ENCODE results near the gene ALKBH5. TPM values are rescaled to one million over a fixed set of nuclear protein-coding genes. Genes with fewer than 3 reads are reported as not detected.

Gene ALKBH5
- total RNA-seq = 100 to 1,000 TPM; 161 to 255 TPM

- Mint-ChIP-seq H3K4me1 (peaks cover 34% of the 10 kb centered on the region), H3K4me3 (peak within 1 kb of the TSS; percentile 91), H3K36me3 (ENCODE audit: low read depth) (peaks cover 65% of the 10 kb centered on the region), H3K27ac (peak within 1 kb of the TSS; percentile 96), H3K27me3 (no peaks in the 10 kb centered on the region), H3K9me3 (no peaks in the 10 kb centered on the region)
- ATAC-seq (replicated peaks) = peak; percentile 78
These were observed at the start of gene ALKBH5 for GRCh38 chr17:18183334-18184142. Gene ALKBH5, plus strand, starts transcription at chr17:18183828. Its CDS starts 416 bp downstream, at chr17:18184244.

GRCh38 chr17:18136357-18136756, 47.3 kb upstream of the ALKBH5 start:
- no peaks in the 10 kb centered on the region for H3K4me1 Mint-ChIP-seq
- H3K36me3 Mint-ChIP-seq (ENCODE audit: low read depth) = no peaks in the 10 kb centered on the region
- no peak for ATAC-seq (replicated peaks)
- no peak overlapping the region for H3K4me3 Mint-ChIP-seq
- no peaks in the 10 kb centered on the region for H3K9me3 Mint-ChIP-seq
- no peaks in the 10 kb centered on the region for H3K27me3 Mint-ChIP-seq
- no peak overlapping the region for H3K27ac Mint-ChIP-seq

DNA sequence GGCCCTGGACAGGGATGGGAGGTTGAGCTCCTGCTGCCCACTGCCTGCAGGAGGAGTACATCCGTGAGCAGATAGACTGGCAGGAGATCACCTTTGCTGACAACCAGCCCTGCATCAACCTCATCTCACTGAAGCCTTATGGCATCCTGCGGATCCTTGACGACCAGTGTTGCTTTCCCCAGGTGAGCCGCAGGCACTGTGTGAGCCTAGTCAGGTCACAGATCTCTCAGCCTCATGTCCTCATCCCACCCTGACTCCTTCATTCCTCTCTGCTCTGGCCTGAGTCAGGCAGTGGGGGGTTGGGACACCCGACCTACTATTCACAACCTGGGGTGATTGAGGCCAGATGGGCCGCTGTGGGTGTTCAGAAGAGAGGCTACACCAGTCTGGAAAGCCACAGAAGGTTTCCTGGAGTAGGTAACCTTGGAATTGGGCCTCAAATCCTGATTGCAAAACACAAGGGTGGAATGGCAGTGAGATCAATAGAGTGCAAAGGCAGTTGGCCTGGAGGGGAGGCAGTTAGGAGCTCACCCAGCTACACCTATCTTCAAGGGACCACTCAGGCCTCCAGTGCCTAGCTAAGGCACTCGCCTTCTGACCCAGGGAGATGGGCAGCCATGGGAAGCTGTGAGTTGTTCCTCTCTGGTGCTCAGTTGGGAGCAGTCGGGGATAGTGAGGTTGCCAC, 45.4 kb upstream of the ALKBH5 start:
- no peaks in the 10 kb centered on the region for H3K36me3 Mint-ChIP-seq (ENCODE audit: low read depth)
- no peak overlapping the region for H3K4me3 Mint-ChIP-seq
- ATAC-seq (replicated peaks) = no peak
- H3K9me3 Mint-ChIP-seq = no peaks in the 10 kb centered on the region
- no peaks in the 10 kb centered on the region for H3K27me3 Mint-ChIP-seq
- no peaks in the 10 kb centered on the region for H3K4me1 Mint-ChIP-seq
- H3K27ac Mint-ChIP-seq = no peak overlapping the region

DNA sequence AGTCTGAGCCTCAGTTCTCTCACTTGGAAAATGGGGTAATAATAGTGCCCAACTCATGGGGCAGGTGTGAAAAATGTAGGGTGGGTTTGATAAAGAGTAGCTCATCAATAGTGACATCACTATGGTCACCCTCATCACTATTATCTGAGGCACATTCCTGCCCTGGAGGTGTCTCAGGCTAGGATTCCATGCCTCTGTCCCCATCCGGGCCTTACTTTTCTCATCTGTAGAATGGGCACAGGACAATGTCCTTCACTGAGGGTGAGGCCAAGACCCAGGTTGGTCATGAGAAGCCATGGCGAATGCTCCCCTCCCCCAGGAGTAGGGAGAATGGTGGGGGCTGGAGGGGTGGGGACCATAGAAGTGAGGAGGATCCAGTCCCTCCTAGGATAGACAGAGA, 44.5 kb upstream of the ALKBH5 start:
- H3K27ac Mint-ChIP-seq = no peak overlapping the region
- no peaks in the 10 kb centered on the region for H3K27me3 Mint-ChIP-seq
- H3K4me3 Mint-ChIP-seq = no peak overlapping the region
- no peaks in the 10 kb centered on the region for H3K9me3 Mint-ChIP-seq
- no peak for ATAC-seq (replicated peaks)
- H3K36me3 Mint-ChIP-seq (ENCODE audit: low read depth) = no peaks in the 10 kb centered on the region
- no peaks in the 10 kb centered on the region for H3K4me1 Mint-ChIP-seq

GRCh38 chr17:18139498-18139897, 44.1 kb upstream of the ALKBH5 start:
- no peaks in the 10 kb centered on the region for H3K4me1 Mint-ChIP-seq
- no peaks in the 10 kb centered on the region for H3K36me3 Mint-ChIP-seq (ENCODE audit: low read depth)
- no peak overlapping the region for H3K27ac Mint-ChIP-seq
- H3K27me3 Mint-ChIP-seq = no peaks in the 10 kb centered on the region
- no peak overlapping the region for H3K4me3 Mint-ChIP-seq
- no peaks in the 10 kb centered on the region for H3K9me3 Mint-ChIP-seq
- no peak for ATAC-seq (replicated peaks)

DNA sequence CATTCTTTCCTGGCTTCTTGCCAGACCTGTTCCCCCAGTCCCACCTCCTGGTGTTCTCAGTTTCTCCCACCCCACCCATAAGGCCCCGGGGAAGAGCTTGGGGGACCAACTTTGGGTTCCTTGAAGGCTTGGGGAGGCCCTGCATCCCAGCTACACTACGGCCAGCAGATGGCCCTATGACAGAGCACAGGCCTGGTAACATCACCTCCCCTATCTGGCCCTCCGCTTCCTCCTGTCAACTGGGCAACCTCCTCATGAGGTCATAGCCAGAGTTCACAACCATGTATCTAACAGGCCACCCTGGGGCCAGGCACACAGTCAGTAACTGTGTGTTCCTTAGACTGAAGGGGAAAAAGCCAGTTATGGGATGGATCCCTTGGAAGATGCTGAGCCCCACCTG, 43.7 kb upstream of the ALKBH5 start:
- H3K4me3 Mint-ChIP-seq = no peak overlapping the region

GRCh38 chr17:18140648-18141047, 43.0 kb upstream of the ALKBH5 start:
- Mint-ChIP-seq H3K4me3 (no peak overlapping the region), H3K9me3 (no peaks in the 10 kb centered on the region), H3K27me3 (no peaks in the 10 kb centered on the region), H3K27ac (no peak overlapping the region), H3K4me1 (no peaks in the 10 kb centered on the region), H3K36me3 (ENCODE audit: low read depth) (no peaks in the 10 kb centered on the region)
- ATAC-seq (replicated peaks) = no peak

More for the DNA sequence above, 43.7 kb upstream of the ALKBH5 start:
- Mint-ChIP-seq H3K27ac (no peak overlapping the region), H3K4me1 (no peaks in the 10 kb centered on the region), H3K36me3 (ENCODE audit: low read depth) (no peaks in the 10 kb centered on the region), H3K27me3 (no peaks in the 10 kb centered on the region), H3K9me3 (no peaks in the 10 kb centered on the region)
- no peak for ATAC-seq (replicated peaks)

GRCh38 chr17:18141210-18141803, 42.3 kb upstream of the ALKBH5 start:
- H3K36me3 Mint-ChIP-seq (ENCODE audit: low read depth) = no peaks in the 10 kb centered on the region
- H3K9me3 Mint-ChIP-seq = no peaks in the 10 kb centered on the region
- H3K27ac Mint-ChIP-seq = no peak overlapping the region
- no peaks in the 10 kb centered on the region for H3K27me3 Mint-ChIP-seq
- H3K4me3 Mint-ChIP-seq = no peak overlapping the region
- no peaks in the 10 kb centered on the region for H3K4me1 Mint-ChIP-seq
- ATAC-seq (replicated peaks) = peak; percentile 54

GRCh38 chr17:18142417-18142816, 41.2 kb upstream of the ALKBH5 start:
- ATAC-seq (replicated peaks) = no peak
- no peak overlapping the region for H3K27ac Mint-ChIP-seq

GRCh38 chr17:18143044-18143936, 40.3 kb upstream of the ALKBH5 start:
- Mint-ChIP-seq H3K27me3 (no peaks in the 10 kb centered on the region), H3K9me3 (no peaks in the 10 kb centered on the region), H3K27ac (no peak overlapping the region), H3K36me3 (ENCODE audit: low read depth) (no peaks in the 10 kb centered on the region), H3K4me3 (no peak overlapping the region), H3K4me1 (no peaks in the 10 kb centered on the region)
- no peak for ATAC-seq (replicated peaks)

More at GRCh38 chr17:18142417-18142816, 41.2 kb upstream of the ALKBH5 start:
- Mint-ChIP-seq H3K27me3 (no peaks in the 10 kb centered on the region), H3K4me3 (no peak overlapping the region), H3K36me3 (ENCODE audit: low read depth) (no peaks in the 10 kb centered on the region), H3K9me3 (no peaks in the 10 kb centered on the region), H3K4me1 (no peaks in the 10 kb centered on the region)

DNA sequence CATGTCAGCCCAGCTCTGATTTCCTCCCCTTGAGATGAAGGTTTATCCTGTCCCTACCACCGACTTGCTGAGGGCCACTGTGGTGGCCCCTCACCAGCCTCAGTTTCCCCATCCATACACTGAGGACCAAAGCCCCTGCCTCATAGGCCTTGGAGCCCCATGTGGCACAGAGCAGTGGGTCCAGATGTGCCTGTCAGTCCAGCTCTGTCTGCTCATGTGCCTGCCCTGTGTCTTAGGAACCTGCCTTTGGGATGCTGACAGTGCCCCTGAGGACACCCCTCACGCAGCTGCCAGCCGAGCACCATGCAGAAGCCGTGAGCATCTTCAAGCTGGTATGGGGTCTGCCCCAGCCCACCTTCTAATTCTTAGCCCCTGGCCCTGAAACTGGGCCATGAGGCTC, 39.4 kb upstream of the ALKBH5 start:
- Mint-ChIP-seq H3K9me3 (no peaks in the 10 kb centered on the region), H3K27ac (peak overlapping the region; percentile 48), H3K4me3 (no peak overlapping the region), H3K4me1 (no peaks in the 10 kb centered on the region), H3K27me3 (no peaks in the 10 kb centered on the region), H3K36me3 (ENCODE audit: low read depth) (no peaks in the 10 kb centered on the region)
- no peak for ATAC-seq (replicated peaks)

DNA sequence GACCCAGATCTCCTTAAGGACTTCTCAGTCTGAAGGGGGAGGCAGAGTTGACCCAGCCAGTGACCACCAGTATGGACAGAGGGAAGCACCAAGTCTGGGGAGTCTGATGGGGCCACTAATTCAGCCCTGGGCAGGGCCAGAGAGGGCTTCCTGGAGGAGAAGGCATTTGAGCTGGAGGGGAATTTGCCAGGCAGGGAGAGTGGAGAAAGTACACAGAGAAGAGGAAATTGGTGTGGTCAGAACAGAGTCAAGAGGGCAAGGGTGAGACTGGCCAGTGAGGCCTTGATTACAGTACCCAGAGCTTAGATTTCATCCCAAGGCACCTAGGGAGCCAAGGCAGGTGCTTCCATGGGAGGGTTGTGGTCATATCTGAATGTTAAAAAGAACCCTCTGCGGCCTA, 38.8 kb upstream of the ALKBH5 start:
- ATAC-seq (replicated peaks) = no peak
- no peaks in the 10 kb centered on the region for H3K36me3 Mint-ChIP-seq (ENCODE audit: low read depth)

DNA sequence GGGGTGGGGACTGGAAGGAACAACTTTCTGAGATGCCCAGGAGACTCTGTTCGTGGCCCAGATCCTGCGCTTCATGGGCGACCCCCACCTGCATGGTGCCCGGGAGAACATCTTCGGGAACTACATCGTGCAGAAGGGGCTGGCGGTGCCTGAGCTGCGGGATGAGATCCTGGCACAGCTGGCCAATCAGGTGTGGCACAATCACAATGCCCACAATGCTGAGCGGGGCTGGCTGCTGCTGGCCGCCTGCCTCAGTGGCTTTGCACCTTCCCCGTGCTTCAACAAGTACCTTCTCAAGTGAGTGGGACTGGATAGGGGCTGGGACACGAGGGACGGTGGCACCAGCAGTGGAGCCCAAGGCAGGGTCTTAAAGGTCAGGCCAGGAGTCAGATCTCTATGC, 37.8 kb upstream of the ALKBH5 start:
- no peaks in the 10 kb centered on the region for H3K36me3 Mint-ChIP-seq (ENCODE audit: low read depth)
- no peak overlapping the region for H3K4me3 Mint-ChIP-seq
- H3K27me3 Mint-ChIP-seq = no peaks in the 10 kb centered on the region
- no peak for ATAC-seq (replicated peaks)
- no peaks in the 10 kb centered on the region for H3K9me3 Mint-ChIP-seq
- H3K4me1 Mint-ChIP-seq = no peaks in the 10 kb centered on the region
- H3K27ac Mint-ChIP-seq = peak overlapping the region; percentile 49

More for the DNA sequence above, 38.8 kb upstream of the ALKBH5 start:
- no peaks in the 10 kb centered on the region for H3K4me1 Mint-ChIP-seq
- H3K27ac Mint-ChIP-seq = peak overlapping the region; percentile 48
- no peaks in the 10 kb centered on the region for H3K9me3 Mint-ChIP-seq
- no peak overlapping the region for H3K4me3 Mint-ChIP-seq
- H3K27me3 Mint-ChIP-seq = no peaks in the 10 kb centered on the region

DNA sequence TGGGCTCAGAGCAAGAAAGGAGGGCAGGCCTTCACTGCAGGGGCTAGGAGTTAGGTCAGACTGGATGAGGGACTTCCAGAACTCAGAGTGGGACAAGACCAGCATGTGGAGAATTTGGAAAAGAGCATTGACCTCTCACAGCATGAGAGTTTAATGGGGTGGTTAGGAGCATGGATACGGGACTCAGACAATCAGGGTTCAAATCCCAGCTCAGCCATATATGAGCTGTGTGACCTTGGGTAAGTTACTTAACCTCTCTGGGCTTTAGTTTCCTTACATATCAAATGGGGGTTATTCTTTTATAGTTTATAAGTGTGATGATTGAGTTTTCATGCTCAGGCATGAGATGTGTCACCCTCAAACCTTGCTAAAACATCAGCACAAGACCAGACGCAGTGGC, 37.4 kb upstream of the ALKBH5 start:
- no peaks in the 10 kb centered on the region for H3K4me1 Mint-ChIP-seq
- no peak overlapping the region for H3K4me3 Mint-ChIP-seq
- no peaks in the 10 kb centered on the region for H3K9me3 Mint-ChIP-seq
- ATAC-seq (replicated peaks) = no peak
- no peaks in the 10 kb centered on the region for H3K36me3 Mint-ChIP-seq (ENCODE audit: low read depth)
- peak overlapping the region; percentile 49 for H3K27ac Mint-ChIP-seq
- no peaks in the 10 kb centered on the region for H3K27me3 Mint-ChIP-seq
